K562 (cell line): Measurements from ENCODE around the gene TXNDC9. TPM values are rescaled to one million over a fixed set of nuclear protein-coding genes. Genes with fewer than 3 reads are reported as not detected.
A peak's percentile ranks its signal among the peaks of the same experiment; 100 is the strongest.

ENCODE experiments used
- CBX1 ChIP-seq: sonication (generic); IDR thresholded peaks from 2 replicates; pipeline ENCODE4 v1.6.1; 2016; ENCODE audit warnings: antibody characterized with exemption, low read depth, mild to moderate bottlenecking
- FOXM1 ChIP-seq, 2 experiments: fragments of 450-650 bp in 1 of 2; sonication (generic) in 1 of 2; formaldehyde crosslinking in 1 of 2; IDR thresholded peaks; 2 replicates each; pipeline versions ENCODE4 v1.6.1 to v1.9.0; 2017 to 2022; ENCODE audit warnings: low read depth in 2 of 2, mild to moderate bottlenecking in 2 of 2, missing genetic modification reagents in 1 of 2, moderate library complexity in 1 of 2
- MEIS2 ChIP-seq: fragments of 450-650 bp; IDR thresholded peaks from 2 replicates; pipeline ENCODE4 v1.6.1; 2014; ENCODE audit warnings: mild to moderate bottlenecking; ENCODE audit not compliant: partially characterized antibody
- NBN ChIP-seq: fragments of 450-650 bp; IDR thresholded peaks from 2 replicates; pipeline ENCODE4 v1.6.1; 2016; ENCODE audit warnings: low read depth, mild to moderate bottlenecking
- NFIC ChIP-seq: fragments of 450-650 bp; IDR thresholded peaks from 2 replicates; pipeline ENCODE4 v1.6.1; 2017; ENCODE audit warnings: mild to moderate bottlenecking, inconsistent platforms
- PRDM10 ChIP-seq: fragments of 450-650 bp; IDR thresholded peaks from 2 replicates; pipeline ENCODE4 v1.6.1; 2018; ENCODE audit not compliant: partially characterized antibody
- PREB ChIP-seq: sonication (generic); formaldehyde crosslinking; IDR thresholded peaks from 2 replicates; pipeline ENCODE4 v1.8.1; 2023; ENCODE audit warnings: mild to moderate bottlenecking, missing genetic modification reagents
- ZNF668 ChIP-seq: fragments of 250-450 bp; sonication (Bioruptor Pico); IDR thresholded peaks from 2 replicates; pipeline ENCODE4 v1.8.0; 2022; ENCODE audit warnings: mild to moderate bottlenecking, inconsistent platforms
- ZNF75A ChIP-seq: fragments of 450-650 bp; formaldehyde crosslinking; IDR thresholded peaks from 2 replicates; pipeline ENCODE4 v1.4.0; 2020; ENCODE audit warnings: mild to moderate bottlenecking
- polyA plus RNA-seq, 8 experiments: library from polyadenylated mRNA; depleted of rRNA in 4 of 8; stranded (reverse) in 5 of 8; unstranded in 3 of 8; fragments of >200 nt; fragmentation: Nextera tagmentation in 2 of 8; fragmentation: Illumina TruSeq in 1 of 8; extraction: Ambion mirVana in 2 of 8; extraction: Trizol in 1 of 8; gene quantifications; 2 replicates each; pipeline versions ENCODE4 v1.2.1 to v1.2.3, GENCODE V29; 2011 to 2014; ENCODE audit warnings: inconsistent platforms in 1 of 8, missing spikeins in 1 of 8
- total RNA-seq, 7 experiments: library from RNA; depleted of rRNA in 6 of 7; stranded (reverse); fragments of >200 nt in 6 of 7; fragmentation: Illumina TruSeq in 2 of 7; extraction: Trizol in 2 of 7; gene quantifications; 2 replicates each; pipeline versions ENCODE4 v1.2.1 to v1.2.3, GENCODE V29; 2011 to 2021; ENCODE audit warnings: low replicate concordance in 1 of 7
- TF ChIP-seq, protein P1 (sequence below), 2 experiments: fragments of 450-650 bp; IDR thresholded peaks; 2 replicates each; pipeline ENCODE4 v1.6.1; 2016; ENCODE audit warnings: mild to moderate bottlenecking in 2 of 2, borderline replicate concordance in 1 of 2, low read depth in 1 of 2, moderate library complexity in 1 of 2
- TF ChIP-seq, protein P2 (sequence below): fragments of 250-450 bp; sonication (Bioruptor Pico); IDR thresholded peaks from 2 replicates; pipeline ENCODE4 v1.5.0; 2020; ENCODE audit warnings: mild to moderate bottlenecking

TXNDC9 gene
- total and polyA plus RNA-seq, 9 of the 15 experiments (the other 6 are each of a cell fraction or from before 2014, with no cell fraction given): 37.5 to 211 (median 65.5) TPM

GRCh38 chr2:99337113-99338028 is 1.2 kb upstream of the TXNDC9 start, which contains the start of gene EIF5B (continued):
- TF ChIP-seq, protein P1, sequence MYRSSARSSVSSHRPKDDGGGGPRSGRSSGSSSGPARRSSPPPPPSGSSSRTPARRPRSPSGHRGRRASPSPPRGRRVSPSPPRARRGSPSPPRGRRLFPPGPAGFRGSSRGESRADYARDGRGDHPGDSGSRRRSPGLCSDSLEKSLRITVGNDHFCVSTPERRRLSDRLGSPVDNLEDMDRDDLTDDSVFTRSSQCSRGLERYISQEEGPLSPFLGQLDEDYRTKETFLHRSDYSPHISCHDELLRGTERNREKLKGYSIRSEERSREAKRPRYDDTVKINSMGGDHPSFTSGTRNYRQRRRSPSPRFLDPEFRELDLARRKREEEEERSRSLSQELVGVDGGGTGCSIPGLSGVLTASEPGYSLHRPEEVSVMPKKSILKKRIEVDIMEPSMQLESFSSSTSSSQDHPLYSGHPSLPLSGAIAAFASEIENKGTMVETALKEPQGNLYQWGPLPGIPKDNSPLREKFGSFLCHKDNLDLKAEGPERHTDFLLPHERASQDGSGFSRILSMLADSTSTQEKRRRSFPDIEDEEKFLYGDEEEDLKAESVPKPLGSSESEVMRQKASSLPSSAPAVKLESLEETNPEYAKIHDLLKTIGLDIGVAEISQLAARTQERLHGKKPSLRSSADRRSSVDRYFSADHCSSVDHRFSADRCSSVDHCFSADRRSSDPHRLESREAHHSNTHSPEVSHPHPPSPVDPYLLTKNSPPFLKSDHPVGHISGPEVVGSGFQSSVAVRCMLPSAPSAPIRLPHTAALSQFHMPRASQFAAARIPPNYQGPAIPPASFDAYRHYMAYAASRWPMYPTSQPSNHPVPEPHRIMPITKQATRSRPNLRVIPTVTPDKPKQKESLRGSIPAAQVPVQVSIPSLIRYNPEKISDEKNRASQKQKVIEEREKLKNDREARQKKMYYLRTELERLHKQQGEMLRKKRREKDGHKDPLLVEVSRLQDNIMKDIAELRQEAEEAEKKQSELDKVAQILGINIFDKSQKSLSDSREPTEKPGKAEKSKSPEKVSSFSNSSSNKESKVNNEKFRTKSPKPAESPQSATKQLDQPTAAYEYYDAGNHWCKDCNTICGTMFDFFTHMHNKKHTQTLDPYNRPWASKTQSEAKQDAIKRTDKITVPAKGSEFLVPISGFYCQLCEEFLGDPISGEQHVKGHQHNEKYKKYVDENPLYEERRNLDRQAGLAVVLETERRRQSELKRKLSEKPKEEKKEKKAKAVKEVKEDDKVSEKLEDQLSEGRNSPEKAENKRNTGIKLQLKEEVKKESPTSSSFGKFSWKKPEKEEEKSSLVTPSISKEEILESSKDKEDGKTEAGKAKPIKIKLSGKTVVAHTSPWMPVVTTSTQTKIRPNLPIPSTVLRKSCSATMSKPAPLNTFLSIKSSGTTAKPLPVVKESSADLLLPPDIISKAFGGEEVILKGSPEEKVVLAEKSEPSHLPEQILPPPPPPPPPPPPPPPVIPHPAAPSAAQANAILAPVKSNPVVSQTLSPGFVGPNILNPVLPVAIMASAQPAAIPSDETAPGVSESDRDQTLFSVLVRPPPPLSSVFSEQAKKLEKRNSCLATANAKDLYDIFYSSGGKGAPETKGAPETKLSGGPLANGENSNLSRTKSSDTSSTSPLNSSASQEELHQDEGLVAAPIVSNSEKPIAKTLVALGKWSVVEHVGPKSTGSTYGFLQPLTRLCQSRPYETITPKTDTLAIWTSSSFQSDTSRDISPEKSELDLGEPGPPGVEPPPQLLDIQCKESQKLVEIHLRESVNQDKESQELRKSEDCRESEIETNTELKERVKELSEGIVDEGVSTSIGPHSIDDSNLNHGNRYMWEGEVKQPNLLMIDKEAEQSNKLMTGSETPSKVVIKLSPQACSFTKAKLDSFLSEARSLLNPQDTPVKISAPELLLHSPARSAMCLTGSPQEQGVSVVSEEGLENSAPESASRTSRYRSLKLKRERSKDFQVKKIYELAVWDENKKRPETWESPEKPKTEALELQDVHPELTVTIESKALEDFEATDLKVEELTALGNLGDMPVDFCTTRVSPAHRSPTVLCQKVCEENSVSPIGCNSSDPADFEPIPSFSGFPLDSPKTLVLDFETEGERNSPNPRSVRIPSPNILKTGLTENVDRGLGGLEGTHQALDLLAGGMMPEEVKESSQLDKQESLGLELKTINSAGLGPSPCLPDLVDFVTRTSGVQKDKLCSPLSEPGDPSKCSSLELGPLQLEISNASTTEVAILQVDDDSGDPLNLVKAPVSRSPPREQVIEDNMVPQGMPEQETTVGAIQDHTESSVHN (IDR thresholded peaks at IDR 0.05; ENCODE audit: borderline replicate concordance in 1 of 2, low read depth in 1 of 2): no peak
- TF ChIP-seq NBN: no peak
- TF ChIP-seq CBX1: no peak; the same call in 1 of the 2 replicates
- TF ChIP-seq ZNF668 (CRISPR knock-in tag): no peak
- TF ChIP-seq, protein P2, sequence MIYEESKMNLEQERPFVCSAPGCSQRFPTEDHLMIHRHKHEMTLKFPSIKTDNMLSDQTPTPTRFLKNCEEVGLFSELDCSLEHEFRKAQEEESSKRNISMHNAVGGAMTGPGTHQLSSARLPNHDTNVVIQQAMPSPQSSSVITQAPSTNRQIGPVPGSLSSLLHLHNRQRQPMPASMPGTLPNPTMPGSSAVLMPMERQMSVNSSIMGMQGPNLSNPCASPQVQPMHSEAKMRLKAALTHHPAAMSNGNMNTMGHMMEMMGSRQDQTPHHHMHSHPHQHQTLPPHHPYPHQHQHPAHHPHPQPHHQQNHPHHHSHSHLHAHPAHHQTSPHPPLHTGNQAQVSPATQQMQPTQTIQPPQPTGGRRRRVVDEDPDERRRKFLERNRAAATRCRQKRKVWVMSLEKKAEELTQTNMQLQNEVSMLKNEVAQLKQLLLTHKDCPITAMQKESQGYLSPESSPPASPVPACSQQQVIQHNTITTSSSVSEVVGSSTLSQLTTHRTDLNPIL: no peak
- TF ChIP-seq PREB: no peak
- TF ChIP-seq FOXM1 (IDR thresholded peaks at IDR 0.05; ENCODE audit: low read depth): no peak
- TF ChIP-seq FOXM1 (CRISPR knock-in tag; IDR thresholded peaks at IDR 0.05; ENCODE audit: low read depth): 0 out of 2 replicates have a peak, but pooled peaks have one; percentile 17
- peak; percentile 81 for TF ChIP-seq MEIS2
- no peak for TF ChIP-seq ZNF75A (CRISPR knock-in tag)
- peak; percentile 21; the same call in 1 of the 2 replicates for TF ChIP-seq NFIC
- peak; percentile 32 for TF ChIP-seq PRDM10
